Mucosa of stomach (tissue), 1 donor: ENCODE data around the gene GRM8.
"Not testable (repeated sequence)": the region's sequence is repeated elsewhere in the genome, so short reads cannot be mapped to it uniquely, and the experiment has no call there.

Experiments
- H3K27me3 ChIP-seq: one replicate; pipeline ENCODE4 v1.7.0; 2013; ENCODE audit warnings: mild to moderate bottlenecking, low read length; ENCODE audit not compliant: control insufficient read depth, insufficient read depth
- H3K36me3 ChIP-seq: one replicate; pipeline ENCODE4 v1.7.0; 2013; ENCODE audit warnings: low read length; ENCODE audit not compliant: control insufficient read depth, insufficient read depth
- H3K4me1 ChIP-seq: one replicate; pipeline ENCODE4 v1.7.0; 2013; ENCODE audit warnings: mild to moderate bottlenecking, low read length; ENCODE audit not compliant: control insufficient read depth, insufficient read depth
- H3K4me3 ChIP-seq: one replicate; pipeline ENCODE4 v1.7.0; 2013; ENCODE audit warnings: low read length
- H3K9ac ChIP-seq: one replicate; pipeline ENCODE4 v1.7.0; 2013; ENCODE audit warnings: mild to moderate bottlenecking, low read length, moderate library complexity
- H3K9me3 ChIP-seq: one replicate; pipeline ENCODE4 v1.7.0; 2013; ENCODE audit warnings: mild to moderate bottlenecking, low read length, moderate library complexity; ENCODE audit not compliant: control insufficient read depth
- donor health status: Pancreatic carcinoma.

GRM8 gene

GRCh38 chr7:126690104-126690503 is 562.6 kb downstream of the GRM8 start:
- no peaks in the 10 kb centered on the region for H3K27me3 ChIP-seq
- H3K36me3 ChIP-seq, result no peaks in the 10 kb centered on the region
- H3K4me1 ChIP-seq, result no peaks in the 10 kb centered on the region
- no peak overlapping the region for H3K4me3 ChIP-seq
- H3K9me3 ChIP-seq, result no peaks in the 10 kb centered on the region
- no peak overlapping the region for H3K9ac ChIP-seq

GRCh38 chr7:126689037-126689436 is 563.7 kb downstream of the GRM8 start:
- Histone ChIP-seq H3K4me1 (no peaks in the 10 kb centered on the region), H3K9me3 (no peaks in the 10 kb centered on the region), H3K4me3 (no peak overlapping the region), H3K27me3 (no peaks in the 10 kb centered on the region), H3K9ac (no peak overlapping the region), H3K36me3 (no peaks in the 10 kb centered on the region)

GRCh38 chr7:126686474-126686873 is 566.3 kb downstream of the GRM8 start:
- H3K36me3 ChIP-seq, result no peaks in the 10 kb centered on the region
- H3K27me3 ChIP-seq, result no peaks in the 10 kb centered on the region
- no peaks in the 10 kb centered on the region for H3K9me3 ChIP-seq
- H3K4me3 ChIP-seq, result no peak overlapping the region
- no peaks in the 10 kb centered on the region for H3K4me1 ChIP-seq
- H3K9ac ChIP-seq, result no peak overlapping the region

GRCh38 chr7:126685596-126685995 is 567.1 kb downstream of the GRM8 start:
- H3K36me3 ChIP-seq, result no peaks in the 10 kb centered on the region
- H3K9ac ChIP-seq, result no peak overlapping the region
- no peaks in the 10 kb centered on the region for H3K4me1 ChIP-seq
- H3K27me3 ChIP-seq, result no peaks in the 10 kb centered on the region
- no peaks in the 10 kb centered on the region for H3K9me3 ChIP-seq
- no peak overlapping the region for H3K4me3 ChIP-seq

GRCh38 chr7:126685018-126685573 is 567.6 kb downstream of the GRM8 start:
- Histone ChIP-seq H3K27me3 (no peaks in the 10 kb centered on the region), H3K36me3 (no peaks in the 10 kb centered on the region), H3K9me3 (no peaks in the 10 kb centered on the region), H3K9ac (no peak overlapping the region), H3K4me1 (no peaks in the 10 kb centered on the region), H3K4me3 (no peak overlapping the region)

- H3K4me3 ChIP-seq, result no peak overlapping the region
- H3K9me3 ChIP-seq, result no peaks in the 10 kb centered on the region
- H3K4me1 ChIP-seq, result no peaks in the 10 kb centered on the region
- no peaks in the 10 kb centered on the region for H3K27me3 ChIP-seq
- no peaks in the 10 kb centered on the region for H3K36me3 ChIP-seq
- H3K9ac ChIP-seq, result no peak overlapping the region
Observed at GRCh38 chr7:126682176-126682575, 570.6 kb downstream of the GRM8 start.

- not testable (repeated sequence) for H3K9ac ChIP-seq, H3K36me3 ChIP-seq, H3K4me1 ChIP-seq, H3K27me3 ChIP-seq, H3K9me3 ChIP-seq, H3K4me3 ChIP-seq
Observed at GRCh38 chr7:126668762-126669161, 584.0 kb downstream of the GRM8 start.

GRCh38 chr7:126668367-126668752 is 584.4 kb downstream of the GRM8 start:
- H3K27me3 ChIP-seq, result no peaks in the 10 kb centered on the region
- no peak overlapping the region for H3K9ac ChIP-seq
- no peak overlapping the region for H3K4me3 ChIP-seq
- no peaks in the 10 kb centered on the region for H3K9me3 ChIP-seq
- no peaks in the 10 kb centered on the region for H3K4me1 ChIP-seq
- no peaks in the 10 kb centered on the region for H3K36me3 ChIP-seq

GRCh38 chr7:126667742-126668366 is 584.9 kb downstream of the GRM8 start:
- Histone ChIP-seq H3K36me3 (no peaks in the 10 kb centered on the region), H3K4me3 (no peak overlapping the region), H3K27me3 (no peaks in the 10 kb centered on the region), H3K9ac (no peak overlapping the region), H3K9me3 (no peaks in the 10 kb centered on the region), H3K4me1 (no peaks in the 10 kb centered on the region)

- H3K9ac ChIP-seq, result no peak overlapping the region
- no peak overlapping the region for H3K4me3 ChIP-seq
- H3K4me1 ChIP-seq, result no peaks in the 10 kb centered on the region
- H3K36me3 ChIP-seq, result no peaks in the 10 kb centered on the region
- no peaks in the 10 kb centered on the region for H3K27me3 ChIP-seq
- no peaks in the 10 kb centered on the region for H3K9me3 ChIP-seq
Observed at GRCh38 chr7:126662856-126663255, 589.9 kb downstream of the GRM8 start.

- H3K27me3 ChIP-seq, result no peaks in the 10 kb centered on the region
- no peak overlapping the region for H3K9ac ChIP-seq
- H3K36me3 ChIP-seq, result no peaks in the 10 kb centered on the region
- H3K4me1 ChIP-seq, result no peaks in the 10 kb centered on the region
- H3K4me3 ChIP-seq, result no peak overlapping the region
- no peaks in the 10 kb centered on the region for H3K9me3 ChIP-seq
Observed at GRCh38 chr7:126659124-126659523, 593.6 kb downstream of the GRM8 start.

- H3K4me1 ChIP-seq, result no peaks in the 10 kb centered on the region
- no peaks in the 10 kb centered on the region for H3K9me3 ChIP-seq
- no peak overlapping the region for H3K9ac ChIP-seq
- no peaks in the 10 kb centered on the region for H3K27me3 ChIP-seq
- H3K36me3 ChIP-seq, result no peaks in the 10 kb centered on the region
- no peak overlapping the region for H3K4me3 ChIP-seq
Observed at GRCh38 chr7:126658684-126659083, 594.1 kb downstream of the GRM8 start.
